RPMI8226 (cell line): Measurements from ENCODE around the gene STK25.
"Not testable (repeated sequence)": the region's sequence is repeated elsewhere in the genome, so short reads cannot be mapped to it uniquely, and the experiment has no call there.

Experiments
- DNase-seq: peaks from one replicate; pipeline ENCODE4 v3.0.0-alpha.2; 2015

The STK25 gene

GRCh38 chr2:241539616-241540374 is 31.4 kb upstream of the STK25 start:
- DNase-seq = no peak

GRCh38 chr2:241538838-241539615 is 30.6 kb upstream of the STK25 start:
- no peak for DNase-seq

- DNase-seq = no peak
Measured at GRCh38 chr2:241535871-241536655, 27.7 kb upstream of the STK25 start.

GRCh38 chr2:241534701-241535375 is 26.5 kb upstream of the STK25 start:
- DNase-seq = no peak

GRCh38 chr2:241534293-241534692 is 25.9 kb upstream of the STK25 start:
- no peak for DNase-seq

- DNase-seq = no peak
Measured at GRCh38 chr2:241532733-241533601, 24.6 kb upstream of the STK25 start.

GRCh38 chr2:241532168-241532567 is 23.8 kb upstream of the STK25 start:
- no peak for DNase-seq

- DNase-seq = no peak
Measured at GRCh38 chr2:241531161-241531722, 22.9 kb upstream of the STK25 start.

- DNase-seq = no peak
Measured at GRCh38 chr2:241530571-241530970, 22.2 kb upstream of the STK25 start.

- not testable (repeated sequence) for DNase-seq
Measured at GRCh38 chr2:241525818-241526780, 17.7 kb upstream of the STK25 start.

- peak; percentile 28 for DNase-seq
Measured at GRCh38 chr2:241522477-241522876, 14.1 kb upstream of the STK25 start.

GRCh38 chr2:241519669-241520068 is 11.3 kb upstream of the STK25 start:
- no peak for DNase-seq

- DNase-seq = no peak
Measured at GRCh38 chr2:241517297-241517696, 8.9 kb upstream of the STK25 start.

- no peak for DNase-seq
Measured at GRCh38 chr2:241516520-241516965, 8.2 kb upstream of the STK25 start.

- peak; percentile 20 for DNase-seq
Measured at GRCh38 chr2:241514986-241515737, 6.8 kb upstream of the STK25 start.

GRCh38 chr2:241514553-241514952 is 6.2 kb upstream of the STK25 start:
- no peak for DNase-seq

- no peak for DNase-seq
Measured at GRCh38 chr2:241511091-241511741, 2.8 kb upstream of the STK25 start.

GRCh38 chr2:241509155-241509784 is 886 bp upstream of the STK25 start:
- DNase-seq = no peak
